Stimulated activated CD8-positive, alpha-beta memory T cell treated with anti-CD3 and anti-CD28 coated beads, Interleukin-15, amount 100 ng/mL, for 1 hour (primary cell): Measurements from ENCODE around the gene LIMK1.

ENCODE experiments used
- DNase-seq: peaks from one replicate; pipeline ENCODE4 v3.0.0-alpha.2; 2020; ENCODE audit warnings: low read depth

The LIMK1 gene

GRCh38 chr7:74056096-74056915 lies 27.3 kb upstream of the LIMK1 start:
- DNase-seq = no peak

GRCh38 chr7:74057216-74057925 lies 26.2 kb upstream of the LIMK1 start:
- no peak for DNase-seq

GRCh38 chr7:74057987-74058386 lies 25.6 kb upstream of the LIMK1 start:
- no peak for DNase-seq

GRCh38 chr7:74058486-74058885 lies 25.1 kb upstream of the LIMK1 start:
- DNase-seq = no peak

GRCh38 chr7:74059037-74059436 lies 24.6 kb upstream of the LIMK1 start:
- DNase-seq = no peak

- DNase-seq = no peak
These were observed 23.7 kb upstream of the LIMK1 start for GRCh38 chr7:74059681-74060588.

- DNase-seq = peak; percentile 34
These were observed 21.6 kb upstream of the LIMK1 start for GRCh38 chr7:74061840-74062539.

GRCh38 chr7:74063223-74063641 lies 20.4 kb upstream of the LIMK1 start:
- no peak for DNase-seq

GRCh38 chr7:74063646-74064045 lies 20.0 kb upstream of the LIMK1 start:
- no peak for DNase-seq

GRCh38 chr7:74064696-74065095 lies 18.9 kb upstream of the LIMK1 start:
- DNase-seq = no peak

- DNase-seq = no peak
These were observed 17.0 kb upstream of the LIMK1 start for GRCh38 chr7:74066626-74067025.

- no peak for DNase-seq
These were observed 15.1 kb upstream of the LIMK1 start for GRCh38 chr7:74068378-74069085.

- no peak for DNase-seq
These were observed 14.5 kb upstream of the LIMK1 start for GRCh38 chr7:74069086-74069541.

GRCh38 chr7:74069790-74070618 lies 13.6 kb upstream of the LIMK1 start:
- no peak for DNase-seq

- DNase-seq = no peak
These were observed 13.0 kb upstream of the LIMK1 start for GRCh38 chr7:74070619-74070921.

- no peak for DNase-seq
These were observed 12.5 kb upstream of the LIMK1 start for GRCh38 chr7:74071121-74071520.

- DNase-seq = no peak
These were observed 8.8 kb upstream of the LIMK1 start for GRCh38 chr7:74074770-74075169.

- no peak for DNase-seq
These were observed 5.1 kb upstream of the LIMK1 start for GRCh38 chr7:74078461-74078860.

GRCh38 chr7:74082770-74083116 lies 861 bp upstream of the LIMK1 start:
- DNase-seq = no peak

GRCh38 chr7:74083928-74084721 lies 521 bp downstream of the LIMK1 start:
- DNase-seq = no peak
